ENCODE results near the gene RUFY1.

DNA sequence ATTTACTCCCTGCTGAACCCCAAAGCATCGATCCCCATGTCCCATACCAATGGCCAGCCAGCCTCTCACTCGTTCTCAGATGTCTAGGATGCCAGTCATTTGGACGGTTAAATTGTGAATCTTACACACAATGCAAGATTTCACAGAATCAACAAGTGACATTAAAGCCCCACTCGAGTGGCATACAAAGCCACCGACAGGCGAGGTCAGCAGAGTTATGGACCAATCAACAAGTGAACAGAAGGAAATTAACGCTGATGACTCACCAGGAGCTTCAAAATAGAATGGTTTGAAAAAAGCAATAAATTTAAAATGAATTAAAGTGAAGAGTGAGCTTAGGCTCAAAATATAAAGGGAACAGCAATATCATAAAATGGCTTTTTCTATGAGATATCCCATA, 8.2 kb upstream of the RUFY1 start:
- TF ChIP-seq, protein P1, sequence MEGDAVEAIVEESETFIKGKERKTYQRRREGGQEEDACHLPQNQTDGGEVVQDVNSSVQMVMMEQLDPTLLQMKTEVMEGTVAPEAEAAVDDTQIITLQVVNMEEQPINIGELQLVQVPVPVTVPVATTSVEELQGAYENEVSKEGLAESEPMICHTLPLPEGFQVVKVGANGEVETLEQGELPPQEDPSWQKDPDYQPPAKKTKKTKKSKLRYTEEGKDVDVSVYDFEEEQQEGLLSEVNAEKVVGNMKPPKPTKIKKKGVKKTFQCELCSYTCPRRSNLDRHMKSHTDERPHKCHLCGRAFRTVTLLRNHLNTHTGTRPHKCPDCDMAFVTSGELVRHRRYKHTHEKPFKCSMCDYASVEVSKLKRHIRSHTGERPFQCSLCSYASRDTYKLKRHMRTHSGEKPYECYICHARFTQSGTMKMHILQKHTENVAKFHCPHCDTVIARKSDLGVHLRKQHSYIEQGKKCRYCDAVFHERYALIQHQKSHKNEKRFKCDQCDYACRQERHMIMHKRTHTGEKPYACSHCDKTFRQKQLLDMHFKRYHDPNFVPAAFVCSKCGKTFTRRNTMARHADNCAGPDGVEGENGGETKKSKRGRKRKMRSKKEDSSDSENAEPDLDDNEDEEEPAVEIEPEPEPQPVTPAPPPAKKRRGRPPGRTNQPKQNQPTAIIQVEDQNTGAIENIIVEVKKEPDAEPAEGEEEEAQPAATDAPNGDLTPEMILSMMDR (IDR thresholded peaks at IDR 0.05; ENCODE audit: borderline replicate concordance, extremely low read depth, low read length, poor library complexity, severe bottlenecking), result no peak
- TF ChIP-seq EZH2 (IDR thresholded peaks at IDR 0.05; ENCODE audit: borderline replicate concordance, low read depth, low read length, severe bottlenecking), result no peak

All from DND-41 (cell line).